Measurements from ENCODE around the gene GALR2. TPM values are rescaled to one million over a fixed set of nuclear protein-coding genes. Genes with fewer than 3 reads are reported as not detected.

The GALR2 gene
- total and polyA plus RNA-seq, 9 of the 15 experiments (the other 6 are each of a cell fraction or from before 2014, with no cell fraction given), result 0.34 TPM; not detected in 8

DNA sequence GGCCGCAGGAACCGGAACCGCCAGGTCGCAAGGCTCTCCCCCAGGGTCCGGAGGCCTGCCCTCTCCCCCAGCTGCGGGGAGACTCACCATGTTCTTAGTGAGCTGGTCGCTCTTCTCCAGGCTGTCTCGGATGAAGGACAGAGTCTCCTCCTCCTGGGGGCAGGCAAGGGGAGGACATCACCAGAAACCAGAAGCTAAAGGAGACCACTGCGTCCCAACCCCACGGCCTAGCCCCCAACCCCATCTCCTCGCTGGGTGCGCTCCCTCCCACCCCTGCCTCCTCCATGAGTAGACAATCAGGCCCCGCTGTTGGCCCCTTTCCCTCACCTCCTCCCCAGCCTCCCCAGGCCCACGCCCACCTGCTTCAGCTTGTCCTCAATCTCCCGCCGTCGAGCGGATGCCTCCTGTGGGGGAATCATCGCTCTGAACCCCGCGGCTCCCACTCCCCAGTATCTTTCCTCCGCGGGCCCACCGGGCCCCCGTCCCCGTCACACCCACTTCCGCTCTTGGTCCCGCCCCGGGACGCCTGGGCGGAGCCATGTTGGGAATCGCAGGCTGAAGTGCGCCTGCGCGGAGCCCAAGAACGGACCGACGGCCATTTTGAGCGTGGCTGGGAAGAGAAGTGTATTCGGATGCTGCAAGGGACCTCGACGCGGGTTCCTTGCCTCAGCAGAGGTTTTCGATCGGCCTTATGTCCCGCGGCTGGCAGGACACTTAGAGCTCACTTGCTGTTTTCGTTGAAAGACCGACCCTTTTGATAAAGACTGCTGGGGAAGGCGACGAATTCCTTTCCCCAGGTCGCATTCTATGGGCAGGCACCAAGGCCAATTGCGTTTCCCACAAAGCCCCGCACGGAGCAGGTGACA is 28.9 kb downstream of the GALR2 start, which contains the start of gene EXOC7 (continued):
- TF ChIP-seq, protein P1, sequence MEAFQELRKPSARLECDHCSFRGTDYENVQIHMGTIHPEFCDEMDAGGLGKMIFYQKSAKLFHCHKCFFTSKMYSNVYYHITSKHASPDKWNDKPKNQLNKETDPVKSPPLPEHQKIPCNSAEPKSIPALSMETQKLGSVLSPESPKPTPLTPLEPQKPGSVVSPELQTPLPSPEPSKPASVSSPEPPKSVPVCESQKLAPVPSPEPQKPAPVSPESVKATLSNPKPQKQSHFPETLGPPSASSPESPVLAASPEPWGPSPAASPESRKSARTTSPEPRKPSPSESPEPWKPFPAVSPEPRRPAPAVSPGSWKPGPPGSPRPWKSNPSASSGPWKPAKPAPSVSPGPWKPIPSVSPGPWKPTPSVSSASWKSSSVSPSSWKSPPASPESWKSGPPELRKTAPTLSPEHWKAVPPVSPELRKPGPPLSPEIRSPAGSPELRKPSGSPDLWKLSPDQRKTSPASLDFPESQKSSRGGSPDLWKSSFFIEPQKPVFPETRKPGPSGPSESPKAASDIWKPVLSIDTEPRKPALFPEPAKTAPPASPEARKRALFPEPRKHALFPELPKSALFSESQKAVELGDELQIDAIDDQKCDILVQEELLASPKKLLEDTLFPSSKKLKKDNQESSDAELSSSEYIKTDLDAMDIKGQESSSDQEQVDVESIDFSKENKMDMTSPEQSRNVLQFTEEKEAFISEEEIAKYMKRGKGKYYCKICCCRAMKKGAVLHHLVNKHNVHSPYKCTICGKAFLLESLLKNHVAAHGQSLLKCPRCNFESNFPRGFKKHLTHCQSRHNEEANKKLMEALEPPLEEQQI (IDR thresholded peaks at IDR 0.05), result no peak
- no peak for TF ChIP-seq GATA2 (CRISPR knock-in tag; IDR thresholded peaks at IDR 0.05)
- TF ChIP-seq CREBBP (IDR thresholded peaks at IDR 0.05; ENCODE audit: low read depth, low read length), result no peak
- no peak for TF ChIP-seq ZNF444 (CRISPR knock-in tag; IDR thresholded peaks at IDR 0.05)
- TF ChIP-seq HDAC2 (IDR thresholded peaks at IDR 0.05), result no peak; the same call in 1 of the 2 replicates
- no peak for TF ChIP-seq NFATC3 (IDR thresholded peaks at IDR 0.05)
- TF ChIP-seq ZNF121 (CRISPR knock-in tag; conservative IDR thresholded peaks at IDR 0.05), result no peak
- no peak for TF ChIP-seq ZEB2 (IDR thresholded peaks at IDR 0.05)
- no peak for TF ChIP-seq HES1 (IDR thresholded peaks at IDR 0.05; ENCODE audit: low read depth)
- TF ChIP-seq ZNF717 (CRISPR knock-in tag; IDR thresholded peaks at IDR 0.05), result no peak
- TF ChIP-seq DNMT1 (IDR thresholded peaks at IDR 0.05), result no peak
- no peak for TF ChIP-seq JUNB (CRISPR knock-in tag; conservative IDR thresholded peaks at IDR 0.05)
- peak; percentile 84 for TF ChIP-seq ELF1 (tag; IDR thresholded peaks at IDR 0.05)
- no peak for TF ChIP-seq SMARCA5 (IDR thresholded peaks at IDR 0.05)
- TF ChIP-seq GTF2F1 (IDR thresholded peaks at IDR 0.05; ENCODE audit: low read depth, low read length), result no peak
- no peak for TF ChIP-seq ZBTB8A (IDR thresholded peaks at IDR 0.05; ENCODE audit: partially characterized antibody)
- no peak for TF ChIP-seq ESRRB (CRISPR knock-in tag; IDR thresholded peaks at IDR 0.05; ENCODE audit: borderline replicate concordance)
- TF ChIP-seq ZNF512 (tag; IDR thresholded peaks at IDR 0.05), result no peak
- no peak for TF ChIP-seq ZNF253 (CRISPR knock-in tag; conservative IDR thresholded peaks at IDR 0.05)
- TF ChIP-seq ZBTB17 (CRISPR knock-in tag; IDR thresholded peaks at IDR 0.05), result no peak
- no peak; the same call in 1 of the 2 replicates for TF ChIP-seq JUND (IDR thresholded peaks at IDR 0.05; ENCODE audit: borderline replicate concordance, low read depth, low read length)
- TF ChIP-seq JUND (tag; IDR thresholded peaks at IDR 0.05; ENCODE audit: borderline replicate concordance, low read depth, low read length), result 0 out of 3 replicates have a peak, but pooled peaks have one; percentile 28
- no peak for TF ChIP-seq ZNF696 (CRISPR knock-in tag; conservative IDR thresholded peaks at IDR 0.05)
- TF ChIP-seq, protein P2, sequence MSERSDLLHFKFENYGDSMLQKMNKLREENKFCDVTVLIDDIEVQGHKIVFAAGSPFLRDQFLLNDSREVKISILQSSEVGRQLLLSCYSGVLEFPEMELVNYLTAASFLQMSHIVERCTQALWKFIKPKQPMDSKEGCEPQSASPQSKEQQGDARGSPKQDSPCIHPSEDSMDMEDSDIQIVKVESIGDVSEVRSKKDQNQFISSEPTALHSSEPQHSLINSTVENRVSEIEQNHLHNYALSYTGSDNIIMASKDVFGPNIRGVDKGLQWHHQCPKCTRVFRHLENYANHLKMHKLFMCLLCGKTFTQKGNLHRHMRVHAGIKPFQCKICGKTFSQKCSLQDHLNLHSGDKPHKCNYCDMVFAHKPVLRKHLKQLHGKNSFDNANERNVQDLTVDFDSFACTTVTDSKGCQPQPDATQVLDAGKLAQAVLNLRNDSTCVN (CRISPR knock-in tag; IDR thresholded peaks at IDR 0.05), result no peak
- no peak for TF ChIP-seq MXI1 (IDR thresholded peaks at IDR 0.05; ENCODE audit: low read depth, low read length)
- TF ChIP-seq DPF2 (IDR thresholded peaks at IDR 0.05), result no peak

All from K562 (cell line).